ENCODE measurements around the gene BBS4.

- TF ChIP-seq ZFP36 (IDR thresholded peaks at IDR 0.05; ENCODE audit: low read depth, low read length, partially characterized antibody): no peak
- no peak for TF ChIP-seq EP300 (IDR thresholded peaks at IDR 0.05; ENCODE audit: low read length)
- no peak for TF ChIP-seq ETV6 (IDR thresholded peaks at IDR 0.05; ENCODE audit: borderline replicate concordance in 1 of 2, low read depth in 2 of 2, low read length in 1 of 2)
- no peak for TF ChIP-seq ETV6 (CRISPR knock-in tag; IDR thresholded peaks at IDR 0.05; ENCODE audit: borderline replicate concordance)
- TF ChIP-seq RFX5 (IDR thresholded peaks at IDR 0.05; ENCODE audit: low read depth, low read length): no peak
These were observed 54.2 kb downstream of the BBS4 start for GRCh38 chr15:72740219-72740618.

All from K562 (cell line).